Measurements from ENCODE around the gene S100B. TPM values are rescaled to one million over a fixed set of nuclear protein-coding genes. Genes with fewer than 3 reads are reported as not detected.

S100B gene
- total and polyA plus RNA-seq, 2 experiments from 2014 or later, result not detected

- Histone ChIP-seq H3K27me3 (no peaks in the 10 kb centered on the region), H3K79me2 (no peaks in the 10 kb centered on the region), H3K9me2 (replicated peaks; ENCODE audit: insufficient read depth) (no peaks in the 10 kb centered on the region), H3K4me3 (no peak overlapping the region), H2AFZ (no peak overlapping the region), H3K9me3 (ENCODE audit: low read depth) (no peaks in the 10 kb centered on the region), H3K36me3 (replicated peaks; ENCODE audit: insufficient read depth, low read depth) (no peaks in the 10 kb centered on the region), H3K27ac (no peak overlapping the region), H4K20me1 (ENCODE audit: insufficient read depth, poor library complexity, severe bottlenecking) (no peaks in the 10 kb centered on the region), H3K4me1 (ENCODE audit: insufficient read depth) (no peaks in the 10 kb centered on the region), H3K4me2 (no peak overlapping the region)
- WGBS (ENCODE audit: low lambda C conversion rate, missing lambda C conversion rate), result 99% methylated on average over 5 of the region's 5 CpGs
- TF ChIP-seq CTCF (IDR thresholded peaks at IDR 0.05; ENCODE audit: poor library complexity) (no peak), EZH2phosphoT487 (IDR thresholded peaks at IDR 0.05; ENCODE audit: low read depth, severe bottlenecking, unreplicated experiment) (no peak), EZH2 (IDR thresholded peaks at IDR 0.05; ENCODE audit: borderline replicate concordance) (no peak)
- DNase-seq (ENCODE audit: low spot score), result no peak
Measured at GRCh38 chr21:46552274-46552673, 52.6 kb downstream of the S100B start.

DNA sequence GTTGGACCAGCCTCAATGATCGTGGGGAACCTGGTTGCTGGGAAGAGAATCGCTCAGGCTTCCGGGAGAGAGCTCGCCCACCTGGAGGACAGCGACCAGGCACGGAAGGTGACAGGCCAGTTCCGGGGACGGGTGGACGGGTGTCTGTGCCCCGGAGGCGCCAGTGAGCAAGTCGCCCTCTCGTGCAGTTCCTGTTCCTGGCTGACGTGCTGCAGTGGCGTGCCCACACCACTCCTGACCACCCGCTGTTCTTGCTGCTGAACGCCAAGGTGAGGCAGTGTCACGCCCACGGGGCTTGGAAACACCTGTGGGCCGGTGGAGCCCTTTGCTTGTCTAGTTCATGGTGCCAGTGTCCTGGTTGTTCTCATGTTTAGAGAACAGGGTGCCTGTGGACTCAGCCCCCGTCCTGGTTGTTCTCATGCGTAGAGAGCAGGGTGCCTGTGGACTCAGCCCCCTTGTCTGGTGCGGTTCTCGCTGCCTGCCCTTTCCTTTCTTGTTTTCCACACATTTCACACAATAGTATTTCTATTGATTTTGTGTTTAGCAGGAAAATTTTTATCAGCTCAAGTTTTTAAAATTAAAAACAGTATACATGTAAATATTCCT is 53.1 kb downstream of the S100B start:
- H3K27ac ChIP-seq, result no peak overlapping the region
- no peaks in the 10 kb centered on the region for H3K9me3 ChIP-seq (ENCODE audit: low read depth)
- H4K20me1 ChIP-seq (ENCODE audit: insufficient read depth, poor library complexity, severe bottlenecking), result no peaks in the 10 kb centered on the region
- H3K4me2 ChIP-seq, result no peak overlapping the region
- H3K9me2 ChIP-seq (replicated peaks; ENCODE audit: insufficient read depth), result no peaks in the 10 kb centered on the region
- no peaks in the 10 kb centered on the region for H3K4me1 ChIP-seq (ENCODE audit: insufficient read depth)
- no peak for TF ChIP-seq EZH2 (IDR thresholded peaks at IDR 0.05; ENCODE audit: borderline replicate concordance)
- TF ChIP-seq EZH2phosphoT487 (IDR thresholded peaks at IDR 0.05; ENCODE audit: low read depth, severe bottlenecking, unreplicated experiment), result no peak
- no peak for TF ChIP-seq CTCF (IDR thresholded peaks at IDR 0.05; ENCODE audit: poor library complexity)
- H3K79me2 ChIP-seq, result no peaks in the 10 kb centered on the region
- no peaks in the 10 kb centered on the region for H3K27me3 ChIP-seq
- H3K36me3 ChIP-seq (replicated peaks; ENCODE audit: insufficient read depth, low read depth), result no peaks in the 10 kb centered on the region
- 92% methylated on average over 24 of the region's 24 CpGs for WGBS (ENCODE audit: low lambda C conversion rate, missing lambda C conversion rate)
- no peak overlapping the region for H3K4me3 ChIP-seq
- H2AFZ ChIP-seq, result no peak overlapping the region
- no peak for DNase-seq (ENCODE audit: low spot score)

- no peak overlapping the region for H3K4me2 ChIP-seq
- H2AFZ ChIP-seq, result no peak overlapping the region
- no peaks in the 10 kb centered on the region for H3K27me3 ChIP-seq
- H4K20me1 ChIP-seq (ENCODE audit: insufficient read depth, poor library complexity, severe bottlenecking), result no peaks in the 10 kb centered on the region
- H3K4me3 ChIP-seq, result no peak overlapping the region
- TF ChIP-seq CTCF (IDR thresholded peaks at IDR 0.05; ENCODE audit: poor library complexity), result no peak
- TF ChIP-seq EZH2phosphoT487 (IDR thresholded peaks at IDR 0.05; ENCODE audit: low read depth, severe bottlenecking, unreplicated experiment), result no peak
- no peak for TF ChIP-seq EZH2 (IDR thresholded peaks at IDR 0.05; ENCODE audit: borderline replicate concordance)
- no peaks in the 10 kb centered on the region for H3K79me2 ChIP-seq
- H3K27ac ChIP-seq, result no peak overlapping the region
- H3K36me3 ChIP-seq (replicated peaks; ENCODE audit: insufficient read depth, low read depth), result no peaks in the 10 kb centered on the region
- 95% methylated on average over 11 of the region's 12 CpGs for WGBS (ENCODE audit: low lambda C conversion rate, missing lambda C conversion rate)
- DNase-seq (ENCODE audit: low spot score), result no peak
- H3K9me3 ChIP-seq (ENCODE audit: low read depth), result no peaks in the 10 kb centered on the region
- no peaks in the 10 kb centered on the region for H3K4me1 ChIP-seq (ENCODE audit: insufficient read depth)
- H3K9me2 ChIP-seq (replicated peaks; ENCODE audit: insufficient read depth), result no peaks in the 10 kb centered on the region
Measured at GRCh38 chr21:46550116-46550941, 54.6 kb downstream of the S100B start.

All from hepatocyte (in vitro differentiated cells).